ENCODE results near the gene UGGT1.

GRCh38 chr2:128169933-128170709 lies 79.1 kb downstream of the UGGT1 start:
- TF ChIP-seq, protein P1, sequence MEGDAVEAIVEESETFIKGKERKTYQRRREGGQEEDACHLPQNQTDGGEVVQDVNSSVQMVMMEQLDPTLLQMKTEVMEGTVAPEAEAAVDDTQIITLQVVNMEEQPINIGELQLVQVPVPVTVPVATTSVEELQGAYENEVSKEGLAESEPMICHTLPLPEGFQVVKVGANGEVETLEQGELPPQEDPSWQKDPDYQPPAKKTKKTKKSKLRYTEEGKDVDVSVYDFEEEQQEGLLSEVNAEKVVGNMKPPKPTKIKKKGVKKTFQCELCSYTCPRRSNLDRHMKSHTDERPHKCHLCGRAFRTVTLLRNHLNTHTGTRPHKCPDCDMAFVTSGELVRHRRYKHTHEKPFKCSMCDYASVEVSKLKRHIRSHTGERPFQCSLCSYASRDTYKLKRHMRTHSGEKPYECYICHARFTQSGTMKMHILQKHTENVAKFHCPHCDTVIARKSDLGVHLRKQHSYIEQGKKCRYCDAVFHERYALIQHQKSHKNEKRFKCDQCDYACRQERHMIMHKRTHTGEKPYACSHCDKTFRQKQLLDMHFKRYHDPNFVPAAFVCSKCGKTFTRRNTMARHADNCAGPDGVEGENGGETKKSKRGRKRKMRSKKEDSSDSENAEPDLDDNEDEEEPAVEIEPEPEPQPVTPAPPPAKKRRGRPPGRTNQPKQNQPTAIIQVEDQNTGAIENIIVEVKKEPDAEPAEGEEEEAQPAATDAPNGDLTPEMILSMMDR (conservative IDR thresholded peaks at IDR 0.05; ENCODE audit: low read length), result no peak
- TF ChIP-seq EZH2phosphoT487 (IDR thresholded peaks at IDR 0.05; ENCODE audit: borderline replicate concordance), result no peak
